Transverse colon (tissue), 4 donors: Measurements from ENCODE around the gene IGSF9B.

Experiments
- CTCF ChIP-seq, 5 experiments: fragments of 200-600 bp in 3 of 5; fragments of 450-650 bp in 2 of 5; sonication (generic) in 3 of 5; IDR thresholded peaks; 1 replicate in 2 of 5; 2 replicates in 3 of 5; pipeline ENCODE4 v1.5.1; 2016 to 2017; ENCODE audit warnings: antibody characterized with exemption in 5 of 5, inconsistent platforms in 3 of 5, mild to moderate bottlenecking in 2 of 5, moderate library complexity in 1 of 5
- EP300 ChIP-seq: sonication (generic); formaldehyde crosslinking; IDR thresholded peaks from one replicate; pipeline ENCODE4 v1.6.1; 2017; ENCODE audit warnings: antibody characterized with exemption, low read depth
- POLR2AphosphoS5 ChIP-seq, 3 donors: sonication (generic); formaldehyde crosslinking; IDR thresholded peaks; one replicate each; pipeline ENCODE4 v1.6.1; 2016; ENCODE audit warnings: antibody characterized with exemption in 3 of 3

GRCh38 chr11:133990501-133990900 lies 33.7 kb upstream of the IGSF9B start:
- TF ChIP-seq EP300 (no peak), POLR2AphosphoS5 (IDR thresholded peaks at IDR 0.05) (no peak), CTCF (IDR thresholded peaks at IDR 0.05) (no peak)
